Neural cell (in vitro differentiated cells): Measurements from ENCODE around the gene SLC25A17. TPM values are rescaled to one million over a fixed set of nuclear protein-coding genes. Genes with fewer than 3 reads are reported as not detected.

Experiments
- H2AFZ ChIP-seq: fragments of 200-600, 300-800 bp; sonication (generic), shearing (Covaris generic); 2 replicates; pipeline ENCODE4 v1.6.0; 2014; ENCODE audit warnings: low read depth, mild to moderate bottlenecking, antibody characterized with exemption, low read length, moderate library complexity
- H3F3A ChIP-seq: fragments of 200-600 bp; shearing (Covaris generic); 2 replicates; pipeline ENCODE4 v1.6.1; 2016; ENCODE audit warnings: mild to moderate bottlenecking, moderate library complexity, mixed read lengths, antibody characterized with exemption, low read length; ENCODE audit not compliant: insufficient read depth, poor library complexity, severe bottlenecking
- H3K27ac ChIP-seq: fragments of 200-600, 300-800 bp; sonication (generic), shearing (Covaris generic); 2 replicates; pipeline ENCODE4 v1.5.1; 2014; ENCODE audit warnings: mild to moderate bottlenecking, low read length, moderate library complexity
- H3K27me3 ChIP-seq: fragments of 300-800, 200-600 bp; sonication (generic), shearing (Covaris generic); 2 replicates; pipeline ENCODE4 v1.6.0; 2014; ENCODE audit warnings: mild to moderate bottlenecking, low read depth, low read length, moderate library complexity; ENCODE audit not compliant: insufficient read depth
- H3K36me3 ChIP-seq: fragments of 300-800, 200-600 bp; sonication (generic), shearing (Covaris generic); 2 replicates; pipeline ENCODE4 v1.5.1; 2014; ENCODE audit warnings: mild to moderate bottlenecking, antibody characterized with exemption, low read length, moderate library complexity; ENCODE audit not compliant: insufficient read depth
- H3K4me2 ChIP-seq: fragments of 300-800, 200-600 bp; sonication (generic), shearing (Covaris generic); 2 replicates; pipeline ENCODE4 v1.6.0; 2014; ENCODE audit warnings: mild to moderate bottlenecking, low read length
- H3K4me3 ChIP-seq: fragments of 300-800, 200-600 bp; sonication (generic), shearing (Covaris generic); 2 replicates; pipeline ENCODE4 v1.5.1; 2014; ENCODE audit warnings: mild to moderate bottlenecking, low read length, moderate library complexity
- H3K79me2 ChIP-seq: fragments of 200-600 bp; shearing (Covaris generic); replicated peaks from 2 replicates; pipeline ENCODE4 v1.6.0; 2014; ENCODE audit warnings: mild to moderate bottlenecking, low read length, moderate library complexity; ENCODE audit not compliant: insufficient read depth
- H3K9ac ChIP-seq: fragments of 300-800, 200-600 bp; sonication (generic), shearing (Covaris generic); 2 replicates; pipeline ENCODE4 v1.6.1; 2016; ENCODE audit warnings: mild to moderate bottlenecking, low read length, mixed read lengths
- H3K9me2 ChIP-seq: fragments of 200-600 bp; shearing (Covaris generic); 2 replicates; pipeline ENCODE4 v1.6.1; 2016; ENCODE audit warnings: mild to moderate bottlenecking, low read length, mixed read lengths; ENCODE audit not compliant: insufficient read depth
- H3K9me3 ChIP-seq: fragments of 200-600, 300-800 bp; sonication (generic), shearing (Covaris generic); 2 replicates; pipeline ENCODE4 v1.6.1; 2016; ENCODE audit warnings: mild to moderate bottlenecking, mixed run types, low read length, moderate library complexity, mixed read lengths
- H4K20me1 ChIP-seq: fragments of 200-600 bp; shearing (Covaris generic); 2 replicates; pipeline ENCODE4 v1.6.1; 2016; ENCODE audit warnings: mild to moderate bottlenecking, mixed run types; ENCODE audit not compliant: insufficient read depth
- EP300 ChIP-seq: fragments of 450-650 bp; conservative IDR thresholded peaks from 2 replicates; pipeline ENCODE4 v1.6.1; 2014; ENCODE audit warnings: antibody characterized with exemption, mild to moderate bottlenecking, moderate library complexity; ENCODE audit not compliant: poor library complexity, severe bottlenecking
- EZH2 ChIP-seq: fragments of 200-600, 300-800 bp; shearing (Covaris generic), sonication (generic); IDR thresholded peaks from 2 replicates; pipeline ENCODE4 v1.6.1; 2014; ENCODE audit warnings: antibody characterized with exemption, low read length, borderline replicate concordance, mild to moderate bottlenecking; ENCODE audit not compliant: insufficient read depth, poor library complexity, severe bottlenecking
- MXI1 ChIP-seq: fragments of 450-650 bp; conservative IDR thresholded peaks from 2 replicates; pipeline ENCODE4 v1.6.1; 2014; ENCODE audit warnings: antibody characterized with exemption, mild to moderate bottlenecking; ENCODE audit not compliant: poor library complexity, severe bottlenecking
- POLR2AphosphoS5 ChIP-seq: IDR thresholded peaks from 2 replicates; pipeline ENCODE4 v1.6.1; 2012
- RAD21 ChIP-seq: fragments of 450-650 bp; conservative IDR thresholded peaks from 2 replicates; pipeline ENCODE4 v1.6.1; 2014; ENCODE audit warnings: antibody characterized with exemption, mild to moderate bottlenecking, moderate library complexity
- REST ChIP-seq: IDR thresholded peaks from 2 replicates; pipeline ENCODE4 v1.6.1; 2012; ENCODE audit warnings: borderline replicate concordance
- SMC3 ChIP-seq: fragments of 450-650 bp; conservative IDR thresholded peaks from 2 replicates; pipeline ENCODE4 v1.6.1; 2014; ENCODE audit warnings: antibody characterized with exemption, mild to moderate bottlenecking, moderate library complexity; ENCODE audit not compliant: poor library complexity
- TAF1 ChIP-seq: IDR thresholded peaks from 2 replicates; pipeline ENCODE4 v1.6.1; 2012; ENCODE audit warnings: low read depth
- polyA plus RNA-seq: library from polyadenylated mRNA; depleted of rRNA; stranded (reverse); fragments of >200 nt; gene quantifications from 2 replicates; pipeline ENCODE4 v1.2.3, GENCODE V29; 2014
- TF ChIP-seq, protein P1 (sequence below): fragments of 450-650 bp; IDR thresholded peaks from 2 replicates; pipeline ENCODE4 v1.5.1; 2014; ENCODE audit warnings: antibody characterized with exemption, mild to moderate bottlenecking, moderate library complexity; ENCODE audit not compliant: poor library complexity, severe bottlenecking

The SLC25A17 gene
- polyA plus RNA-seq, 1 donor from 2014 or later = 49.3 TPM

DNA sequence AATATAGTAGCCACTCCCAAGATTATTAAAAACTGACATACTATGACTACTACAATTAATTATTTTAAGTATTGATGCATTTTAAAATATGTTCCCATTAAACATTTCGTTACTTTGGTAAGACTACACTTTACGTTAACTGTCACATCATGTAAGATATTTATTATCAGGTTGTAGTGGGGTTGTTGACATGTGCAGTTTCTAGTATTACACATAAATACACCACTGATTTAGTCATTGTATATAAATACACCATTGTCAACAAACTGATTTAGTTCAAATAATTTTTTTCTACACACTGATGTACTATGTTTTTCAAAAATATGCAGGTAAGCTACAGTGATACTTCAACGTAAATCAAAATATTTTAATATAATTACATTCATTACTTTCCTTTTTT lies 25.8 kb upstream of the SLC25A17 start:
- TF ChIP-seq RAD21 = no peak
- TF ChIP-seq, protein P1, sequence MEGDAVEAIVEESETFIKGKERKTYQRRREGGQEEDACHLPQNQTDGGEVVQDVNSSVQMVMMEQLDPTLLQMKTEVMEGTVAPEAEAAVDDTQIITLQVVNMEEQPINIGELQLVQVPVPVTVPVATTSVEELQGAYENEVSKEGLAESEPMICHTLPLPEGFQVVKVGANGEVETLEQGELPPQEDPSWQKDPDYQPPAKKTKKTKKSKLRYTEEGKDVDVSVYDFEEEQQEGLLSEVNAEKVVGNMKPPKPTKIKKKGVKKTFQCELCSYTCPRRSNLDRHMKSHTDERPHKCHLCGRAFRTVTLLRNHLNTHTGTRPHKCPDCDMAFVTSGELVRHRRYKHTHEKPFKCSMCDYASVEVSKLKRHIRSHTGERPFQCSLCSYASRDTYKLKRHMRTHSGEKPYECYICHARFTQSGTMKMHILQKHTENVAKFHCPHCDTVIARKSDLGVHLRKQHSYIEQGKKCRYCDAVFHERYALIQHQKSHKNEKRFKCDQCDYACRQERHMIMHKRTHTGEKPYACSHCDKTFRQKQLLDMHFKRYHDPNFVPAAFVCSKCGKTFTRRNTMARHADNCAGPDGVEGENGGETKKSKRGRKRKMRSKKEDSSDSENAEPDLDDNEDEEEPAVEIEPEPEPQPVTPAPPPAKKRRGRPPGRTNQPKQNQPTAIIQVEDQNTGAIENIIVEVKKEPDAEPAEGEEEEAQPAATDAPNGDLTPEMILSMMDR = no peak
- no peak for TF ChIP-seq REST
- TF ChIP-seq TAF1 = no peak
- no peak for TF ChIP-seq MXI1
- no peak for TF ChIP-seq EP300
- TF ChIP-seq SMC3 = no peak
- TF ChIP-seq POLR2AphosphoS5 = no peak
- TF ChIP-seq EZH2 = no peak
- no peaks in the 10 kb centered on the region for H3K9me3 ChIP-seq
- H3F3A ChIP-seq = no peaks in the 10 kb centered on the region
- no peak overlapping the region for H3K4me3 ChIP-seq
- H3K36me3 ChIP-seq = no peaks in the 10 kb centered on the region
- H3K9me2 ChIP-seq = no peaks in the 10 kb centered on the region
- no peak overlapping the region for H3K9ac ChIP-seq
- H4K20me1 ChIP-seq = no peaks in the 10 kb centered on the region
- no peak overlapping the region for H3K4me2 ChIP-seq
- H2AFZ ChIP-seq = no peak overlapping the region
- peaks cover 16% of the 10 kb centered on the region for H3K79me2 ChIP-seq
- no peaks in the 10 kb centered on the region for H3K27me3 ChIP-seq
- no peak overlapping the region for H3K27ac ChIP-seq

DNA sequence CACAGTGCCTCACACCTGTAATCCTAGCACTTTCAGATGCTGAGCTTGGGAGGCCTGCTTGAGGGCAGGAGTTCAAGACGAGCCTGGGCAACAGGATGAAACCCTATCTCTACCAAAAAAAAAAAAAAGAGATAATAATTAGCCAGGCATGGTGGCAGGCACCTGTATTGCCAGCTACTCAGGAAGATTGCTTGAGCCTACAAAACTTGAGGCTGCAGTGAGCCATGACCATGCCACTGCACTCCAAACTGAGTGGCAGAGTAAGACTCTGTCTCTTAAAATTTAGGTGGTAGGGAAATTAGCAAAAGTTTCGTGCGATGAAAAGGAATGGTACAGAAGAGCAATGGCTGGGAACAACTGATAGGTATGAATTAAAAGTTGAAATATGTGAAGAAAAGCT lies 19.3 kb upstream of the SLC25A17 start:
- no peak for TF ChIP-seq EP300
- TF ChIP-seq SMC3 = no peak
- TF ChIP-seq, protein P1 = no peak
- TF ChIP-seq POLR2AphosphoS5 = no peak
- no peak for TF ChIP-seq RAD21
- TF ChIP-seq TAF1 = no peak
- no peak for TF ChIP-seq EZH2
- TF ChIP-seq MXI1 = no peak
- no peak for TF ChIP-seq REST
- H4K20me1 ChIP-seq = no peaks in the 10 kb centered on the region
- no peak overlapping the region for H3K4me3 ChIP-seq
- no peaks in the 10 kb centered on the region for H3K36me3 ChIP-seq
- no peak overlapping the region for H3K4me2 ChIP-seq
- no peaks in the 10 kb centered on the region for H3F3A ChIP-seq
- no peak overlapping the region for H2AFZ ChIP-seq
- H3K9me2 ChIP-seq = no peaks in the 10 kb centered on the region
- H3K79me2 ChIP-seq = peaks cover 5% of the 10 kb centered on the region
- H3K9ac ChIP-seq = no peak overlapping the region
- H3K27ac ChIP-seq = no peak overlapping the region
- H3K27me3 ChIP-seq = no peaks in the 10 kb centered on the region
- no peaks in the 10 kb centered on the region for H3K9me3 ChIP-seq
